ENCODE results near the gene MCUB.
A peak's percentile ranks its signal among the peaks of the same experiment; 100 is the strongest.
"Not testable (repeated sequence)": the region's sequence is repeated elsewhere in the genome, so short reads cannot be mapped to it uniquely, and the experiment has no call there.

Gene MCUB

DNA sequence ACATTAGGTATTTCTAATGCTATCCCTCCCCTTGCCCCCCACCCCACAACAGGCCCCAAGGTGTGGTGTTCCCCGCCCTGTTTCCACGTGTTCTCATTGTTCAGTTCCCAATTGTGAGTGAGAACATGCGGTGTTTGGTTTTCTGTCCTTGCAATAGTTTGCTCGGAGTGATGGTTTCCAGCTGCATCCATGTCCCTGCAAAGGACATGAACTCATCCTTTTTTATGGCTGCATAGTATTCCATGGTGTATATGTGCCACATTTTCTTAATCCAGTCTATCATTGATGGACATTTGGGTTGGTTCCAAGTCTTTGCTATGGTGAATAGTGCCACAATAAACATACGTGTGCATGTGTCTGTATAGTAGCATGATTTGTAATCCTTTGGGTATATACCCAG, 20.0 kb downstream of the MCUB start:
- H3K27me3 ChIP-seq (replicated peaks; ENCODE audit: control insufficient read depth, insufficient read depth, low read length); H3K9me3 ChIP-seq (ENCODE audit: control insufficient read depth, low read length); H3K36me3 ChIP-seq (ENCODE audit: control insufficient read depth, insufficient read depth, low read length, severe bottlenecking); H3K4me1 ChIP-seq (ENCODE audit: control insufficient read depth, insufficient read depth, low read length); DNase-seq (ENCODE audit: low read depth); H3K4me3 ChIP-seq (ENCODE audit: low read length); H3K9ac ChIP-seq (ENCODE audit: low read length): not testable (repeated sequence)

DNA sequence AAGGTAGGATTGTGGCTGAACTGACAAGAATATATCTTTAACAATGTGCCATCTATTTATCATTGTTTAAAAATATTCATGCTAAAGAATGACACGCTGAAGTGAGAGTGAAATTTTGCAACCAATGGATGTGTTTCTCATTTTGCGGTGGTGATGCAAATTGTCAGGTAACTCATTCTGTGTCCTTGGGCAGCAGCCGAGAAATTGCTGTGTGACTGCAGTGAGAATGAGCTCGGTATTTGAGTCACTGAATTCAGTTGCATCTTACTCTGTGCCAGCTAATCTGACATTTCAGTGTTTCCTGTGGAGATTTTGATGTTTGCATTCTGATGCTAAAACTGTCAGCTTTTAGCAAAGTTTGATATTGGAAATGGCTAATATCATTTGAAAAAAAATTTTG, 28.1 kb downstream of the MCUB start:
- Histone ChIP-seq H3K4me3 (ENCODE audit: low read length) (no peak overlapping the region), H3K9ac (ENCODE audit: low read length) (no peak overlapping the region), H3K36me3 (ENCODE audit: control insufficient read depth, insufficient read depth, low read length, severe bottlenecking) (no peaks in the 10 kb centered on the region), H3K4me1 (ENCODE audit: control insufficient read depth, insufficient read depth, low read length) (no peaks in the 10 kb centered on the region), H3K9me3 (ENCODE audit: control insufficient read depth, low read length) (no peaks in the 10 kb centered on the region), H3K27me3 (replicated peaks; ENCODE audit: control insufficient read depth, insufficient read depth, low read length) (no peaks in the 10 kb centered on the region)
- DNase-seq (ENCODE audit: low read depth) = no peak

- DNase-seq (ENCODE audit: low read depth) = no peak
- Histone ChIP-seq H3K9ac (ENCODE audit: low read length) (no peak overlapping the region), H3K9me3 (ENCODE audit: control insufficient read depth, low read length) (no peaks in the 10 kb centered on the region), H3K4me1 (ENCODE audit: control insufficient read depth, insufficient read depth, low read length) (no peaks in the 10 kb centered on the region), H3K36me3 (ENCODE audit: control insufficient read depth, insufficient read depth, low read length, severe bottlenecking) (no peaks in the 10 kb centered on the region), H3K4me3 (ENCODE audit: low read length) (no peak overlapping the region), H3K27me3 (replicated peaks; ENCODE audit: control insufficient read depth, insufficient read depth, low read length) (no peaks in the 10 kb centered on the region)
These were observed 29.1 kb downstream of the MCUB start for GRCh38 chr4:109589119-109589518.

DNA sequence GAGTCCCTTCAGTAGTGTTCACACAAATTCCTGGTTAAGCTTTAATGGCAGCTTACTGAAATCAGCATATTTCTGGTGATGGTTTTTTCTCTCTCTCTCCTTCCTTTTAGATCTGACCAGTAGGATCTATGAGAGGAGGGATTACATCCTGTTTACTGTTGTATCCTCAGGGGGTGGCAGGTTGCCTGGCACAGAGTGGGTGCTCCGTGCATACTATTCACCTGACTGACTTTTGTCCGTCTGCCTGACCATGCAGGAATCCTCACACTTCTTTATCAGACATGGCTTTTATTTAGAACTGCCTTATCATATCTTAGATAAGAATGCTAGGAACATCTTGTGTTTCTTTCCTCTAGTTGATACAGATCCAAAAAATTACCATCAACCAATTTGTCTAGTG, 29.6 kb downstream of the MCUB start:
- no peaks in the 10 kb centered on the region for H3K9me3 ChIP-seq (ENCODE audit: control insufficient read depth, low read length)
- no peak for DNase-seq (ENCODE audit: low read depth)
- H3K4me3 ChIP-seq (ENCODE audit: low read length) = no peak overlapping the region
- H3K27me3 ChIP-seq (replicated peaks; ENCODE audit: control insufficient read depth, insufficient read depth, low read length) = no peaks in the 10 kb centered on the region
- H3K36me3 ChIP-seq (ENCODE audit: control insufficient read depth, insufficient read depth, low read length, severe bottlenecking) = no peaks in the 10 kb centered on the region
- no peaks in the 10 kb centered on the region for H3K4me1 ChIP-seq (ENCODE audit: control insufficient read depth, insufficient read depth, low read length)
- no peak overlapping the region for H3K9ac ChIP-seq (ENCODE audit: low read length)

DNA sequence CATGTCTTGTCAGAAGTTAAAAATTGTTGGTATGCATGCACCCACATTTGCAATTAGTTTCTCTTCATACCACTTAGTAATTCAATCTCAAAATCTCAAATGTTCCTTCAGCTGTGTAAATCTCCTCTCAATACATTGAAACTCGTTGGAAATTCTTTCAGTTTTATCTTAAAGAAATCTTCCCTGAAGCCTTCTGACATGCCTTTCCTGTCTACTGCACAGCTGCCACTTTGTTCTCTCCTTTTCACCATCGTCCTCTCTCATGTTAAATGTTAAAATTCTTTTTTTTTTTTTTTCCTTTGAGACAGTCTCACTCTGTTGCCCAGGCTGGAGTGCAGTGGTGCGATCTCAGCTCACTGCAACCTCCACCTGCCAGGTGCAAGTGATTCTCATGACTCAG, 30.9 kb downstream of the MCUB start:
- peak; percentile 18 for DNase-seq (ENCODE audit: low read depth)

DNA sequence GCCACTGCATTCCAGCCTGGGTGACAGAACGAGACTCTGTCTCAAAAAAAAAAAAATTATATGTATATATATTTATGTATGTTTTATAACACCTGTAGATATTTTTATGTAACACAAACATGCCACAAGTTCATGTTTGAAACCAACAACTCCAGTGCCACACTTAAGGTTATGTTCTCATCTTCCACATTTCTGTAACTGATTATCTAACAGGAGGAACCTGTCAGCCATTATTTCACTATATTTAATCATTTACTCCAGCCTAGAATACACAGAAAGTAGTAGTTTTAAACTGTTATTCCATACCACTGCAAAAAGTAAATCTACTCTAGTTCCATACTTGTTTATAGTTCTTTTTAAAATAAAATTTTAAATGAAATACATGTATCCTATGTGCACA, 32.3 kb downstream of the MCUB start:
- Histone ChIP-seq H3K4me1 (ENCODE audit: control insufficient read depth, insufficient read depth, low read length) (no peaks in the 10 kb centered on the region), H3K9ac (ENCODE audit: low read length) (no peak overlapping the region), H3K36me3 (ENCODE audit: control insufficient read depth, insufficient read depth, low read length, severe bottlenecking) (no peaks in the 10 kb centered on the region), H3K9me3 (ENCODE audit: control insufficient read depth, low read length) (no peaks in the 10 kb centered on the region), H3K27me3 (replicated peaks; ENCODE audit: control insufficient read depth, insufficient read depth, low read length) (no peaks in the 10 kb centered on the region), H3K4me3 (ENCODE audit: low read length) (no peak overlapping the region)
- no peak for DNase-seq (ENCODE audit: low read depth)

More for the DNA sequence above, 30.9 kb downstream of the MCUB start:
- Histone ChIP-seq H3K4me1 (ENCODE audit: control insufficient read depth, insufficient read depth, low read length) (no peaks in the 10 kb centered on the region), H3K9ac (ENCODE audit: low read length) (no peak overlapping the region), H3K27me3 (replicated peaks; ENCODE audit: control insufficient read depth, insufficient read depth, low read length) (no peaks in the 10 kb centered on the region), H3K9me3 (ENCODE audit: control insufficient read depth, low read length) (no peaks in the 10 kb centered on the region), H3K36me3 (ENCODE audit: control insufficient read depth, insufficient read depth, low read length, severe bottlenecking) (no peaks in the 10 kb centered on the region), H3K4me3 (ENCODE audit: low read length) (no peak overlapping the region)

DNA sequence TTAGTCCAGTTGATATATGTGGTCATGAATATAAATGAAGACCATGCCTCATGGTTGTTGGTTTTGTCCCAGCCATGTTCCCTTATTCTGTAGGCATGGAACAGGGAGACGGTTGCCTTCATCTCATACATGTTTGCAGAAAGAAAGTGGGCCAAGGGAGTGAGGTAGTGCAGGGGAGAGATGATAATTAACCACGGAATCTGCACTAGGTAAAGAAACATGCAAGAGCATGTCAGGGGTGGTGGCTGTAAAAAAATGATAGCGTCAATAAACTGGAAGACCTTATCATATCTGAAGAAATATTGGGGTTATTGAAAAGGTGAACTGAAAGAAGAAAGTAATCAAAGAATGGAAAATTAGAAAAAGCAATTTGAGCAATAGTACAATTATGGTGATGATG, 35.1 kb downstream of the MCUB start:
- H3K4me1 ChIP-seq (ENCODE audit: control insufficient read depth, insufficient read depth, low read length); H3K4me3 ChIP-seq (ENCODE audit: low read length); H3K9ac ChIP-seq (ENCODE audit: low read length); H3K36me3 ChIP-seq (ENCODE audit: control insufficient read depth, insufficient read depth, low read length, severe bottlenecking); DNase-seq (ENCODE audit: low read depth); H3K27me3 ChIP-seq (replicated peaks; ENCODE audit: control insufficient read depth, insufficient read depth, low read length); H3K9me3 ChIP-seq (ENCODE audit: control insufficient read depth, low read length): not testable (repeated sequence)

- H3K9ac ChIP-seq (ENCODE audit: low read length); H3K36me3 ChIP-seq (ENCODE audit: control insufficient read depth, insufficient read depth, low read length, severe bottlenecking); H3K27me3 ChIP-seq (replicated peaks; ENCODE audit: control insufficient read depth, insufficient read depth, low read length); H3K9me3 ChIP-seq (ENCODE audit: control insufficient read depth, low read length); H3K4me3 ChIP-seq (ENCODE audit: low read length); H3K4me1 ChIP-seq (ENCODE audit: control insufficient read depth, insufficient read depth, low read length); DNase-seq (ENCODE audit: low read depth): not testable (repeated sequence)
These were observed 36.5 kb downstream of the MCUB start for GRCh38 chr4:109596420-109597085.

DNA sequence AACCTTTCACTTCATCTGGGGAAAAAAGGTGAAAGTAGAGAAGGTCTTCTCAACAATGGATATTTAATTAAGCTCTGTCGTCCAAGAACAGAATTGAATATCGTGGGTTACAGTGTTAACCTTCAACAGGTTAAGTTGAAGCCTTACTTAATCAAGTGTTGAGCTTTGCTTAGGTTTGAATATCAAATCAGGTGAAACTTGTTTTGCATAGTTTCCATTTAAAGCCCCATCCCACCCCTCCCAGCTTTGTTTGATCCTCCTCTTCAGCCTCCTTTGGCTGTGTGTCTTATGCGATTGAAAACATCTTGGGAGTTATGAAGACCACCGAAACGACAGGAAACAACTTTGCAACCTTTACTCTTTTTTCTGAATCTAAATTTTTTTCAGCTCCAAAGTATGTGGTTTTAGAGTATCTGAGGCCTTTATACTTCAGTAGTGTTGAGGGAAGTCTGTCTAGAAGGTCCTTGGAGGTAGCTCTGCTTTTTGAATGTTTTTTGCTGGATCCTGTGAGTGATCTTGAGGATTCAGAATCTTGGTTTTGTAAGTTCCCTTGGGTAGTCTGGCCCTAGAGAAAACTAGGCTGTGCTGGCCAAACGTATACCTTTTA, 39.1 kb downstream of the MCUB start:
- Histone ChIP-seq H3K4me3 (ENCODE audit: low read length) (no peak overlapping the region), H3K9me3 (ENCODE audit: control insufficient read depth, low read length) (no peaks in the 10 kb centered on the region), H3K36me3 (ENCODE audit: control insufficient read depth, insufficient read depth, low read length, severe bottlenecking) (no peaks in the 10 kb centered on the region), H3K9ac (ENCODE audit: low read length) (no peak overlapping the region), H3K27me3 (replicated peaks; ENCODE audit: control insufficient read depth, insufficient read depth, low read length) (no peaks in the 10 kb centered on the region), H3K4me1 (ENCODE audit: control insufficient read depth, insufficient read depth, low read length) (no peaks in the 10 kb centered on the region)
- DNase-seq (ENCODE audit: low read depth) = no peak

DNA sequence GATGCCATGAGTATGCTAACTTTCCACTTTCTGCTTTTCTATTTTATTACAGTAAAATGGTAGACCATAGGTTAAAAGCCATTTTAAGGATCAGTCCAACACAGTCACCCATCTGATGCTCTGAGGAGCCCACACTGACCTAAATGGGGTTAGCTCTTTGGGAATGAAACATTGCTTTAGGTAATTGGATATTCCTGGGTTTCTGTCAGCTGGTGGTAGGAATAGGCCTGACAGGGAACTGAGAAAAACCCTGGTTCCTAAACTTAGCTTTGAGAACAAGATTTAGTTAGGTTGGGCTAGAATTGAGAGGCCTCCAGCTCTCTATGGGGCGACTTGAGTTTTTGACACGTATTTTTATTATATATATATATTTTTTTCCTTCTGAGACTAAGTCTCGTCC, 40.4 kb downstream of the MCUB start:
- Histone ChIP-seq H3K9ac (ENCODE audit: low read length) (no peak overlapping the region), H3K4me1 (ENCODE audit: control insufficient read depth, insufficient read depth, low read length) (no peaks in the 10 kb centered on the region), H3K36me3 (ENCODE audit: control insufficient read depth, insufficient read depth, low read length, severe bottlenecking) (no peaks in the 10 kb centered on the region), H3K9me3 (ENCODE audit: control insufficient read depth, low read length) (no peaks in the 10 kb centered on the region), H3K4me3 (ENCODE audit: low read length) (no peak overlapping the region), H3K27me3 (replicated peaks; ENCODE audit: control insufficient read depth, insufficient read depth, low read length) (no peaks in the 10 kb centered on the region)
- no peak for DNase-seq (ENCODE audit: low read depth)

DNA sequence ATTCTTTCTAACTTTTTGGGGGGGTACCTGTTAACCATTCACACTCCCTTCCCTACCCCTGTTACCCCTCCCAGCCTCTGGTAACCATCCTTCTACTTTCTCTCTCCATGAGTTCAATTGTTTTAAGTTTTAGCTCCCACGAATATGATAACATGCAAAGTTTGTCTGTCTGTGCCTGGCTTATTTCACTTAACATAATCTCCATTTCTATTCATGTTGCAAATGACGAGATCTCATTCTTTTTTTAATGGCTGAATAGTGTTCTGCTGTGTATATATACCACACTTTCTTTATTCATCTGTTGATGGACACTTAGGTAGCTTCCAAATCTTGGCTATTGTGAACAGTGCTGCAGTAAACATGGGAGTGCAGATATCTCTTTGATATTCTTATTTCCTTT, 41.3 kb downstream of the MCUB start:
- Histone ChIP-seq H3K36me3 (ENCODE audit: control insufficient read depth, insufficient read depth, low read length, severe bottlenecking) (no peaks in the 10 kb centered on the region), H3K4me3 (ENCODE audit: low read length) (no peak overlapping the region), H3K4me1 (ENCODE audit: control insufficient read depth, insufficient read depth, low read length) (no peaks in the 10 kb centered on the region), H3K27me3 (replicated peaks; ENCODE audit: control insufficient read depth, insufficient read depth, low read length) (no peaks in the 10 kb centered on the region), H3K9me3 (ENCODE audit: control insufficient read depth, low read length) (no peaks in the 10 kb centered on the region), H3K9ac (ENCODE audit: low read length) (no peak overlapping the region)
- DNase-seq (ENCODE audit: low read depth) = no peak

GRCh38 chr4:109607976-109608375, 47.9 kb downstream of the MCUB start:
- no peaks in the 10 kb centered on the region for H3K9me3 ChIP-seq (ENCODE audit: control insufficient read depth, low read length)
- no peaks in the 10 kb centered on the region for H3K4me1 ChIP-seq (ENCODE audit: control insufficient read depth, insufficient read depth, low read length)
- no peak for DNase-seq (ENCODE audit: low read depth)
- H3K27me3 ChIP-seq (replicated peaks; ENCODE audit: control insufficient read depth, insufficient read depth, low read length) = no peaks in the 10 kb centered on the region
- no peaks in the 10 kb centered on the region for H3K36me3 ChIP-seq (ENCODE audit: control insufficient read depth, insufficient read depth, low read length, severe bottlenecking)
- H3K4me3 ChIP-seq (ENCODE audit: low read length) = no peak overlapping the region
- H3K9ac ChIP-seq (ENCODE audit: low read length) = no peak overlapping the region
